Thyroid gland (tissue), 4 donors: ENCODE measurements around the gene OR2T10.
"Not testable (repeated sequence)": the region's sequence is repeated elsewhere in the genome, so short reads cannot be mapped to it uniquely, and the experiment has no call there.

Source experiments
- CTCF ChIP-seq, 6 experiments: fragments of 200-600 bp in 3 of 6; fragments of 450-650 bp in 3 of 6; sonication (generic) in 3 of 6; IDR thresholded peaks; one replicate each; pipeline ENCODE4 v1.5.1; 2016 to 2019; ENCODE audit warnings: antibody characterized with exemption in 6 of 6, mild to moderate bottlenecking in 2 of 6, inconsistent platforms in 1 of 6, moderate library complexity in 1 of 6
- POLR2A ChIP-seq, 2 donors: fragments of 450-650 bp; IDR thresholded peaks; one replicate each; pipeline ENCODE4 v1.6.1; 2017; ENCODE audit warnings: antibody characterized with exemption in 2 of 2, mild to moderate bottlenecking in 2 of 2, moderate library complexity in 1 of 2

- TF ChIP-seq CTCF, POLR2A (IDR thresholded peaks at IDR 0.05): not testable (repeated sequence)
These were observed 42.2 kb upstream of the OR2T10 start for GRCh38 chr1:248639652-248640051.
